HepG2 (cell line): ENCODE results near the gene TMEM121. TPM values are rescaled to one million over a fixed set of nuclear protein-coding genes. Genes with fewer than 3 reads are reported as not detected.

Experiments
- FOSL1 ChIP-seq: sonication (generic); formaldehyde crosslinking; IDR thresholded peaks from 2 replicates; pipeline ENCODE4 v1.9.0; 2021; ENCODE audit warnings: missing genetic modification reagents, borderline replicate concordance
- RERE ChIP-seq: IDR thresholded peaks from 2 replicates; pipeline ENCODE4 v1.6.1; 2016; ENCODE audit warnings: low read depth, missing genetic modification reagents, missing compliant biosample characterization
- RFXAP ChIP-seq: sonication (generic); formaldehyde crosslinking; IDR thresholded peaks from 2 replicates; pipeline ENCODE4 v1.4.0; 2020; ENCODE audit warnings: missing genetic modification reagents, borderline replicate concordance
- UBTF ChIP-seq: sonication (generic); formaldehyde crosslinking; IDR thresholded peaks from 2 replicates; pipeline ENCODE4 v1.4.0; 2020; ENCODE audit warnings: mild to moderate bottlenecking, missing genetic modification reagents
- ZFP90 ChIP-seq: sonication (generic); formaldehyde crosslinking; IDR thresholded peaks from 2 replicates; pipeline ENCODE4 v1.8.0; 2022; ENCODE audit warnings: missing genetic modification reagents, mild to moderate bottlenecking, inconsistent platforms, borderline replicate concordance
- ZMYM3 ChIP-seq: sonication (generic); formaldehyde crosslinking; IDR thresholded peaks from 2 replicates; pipeline ENCODE4 v1.5.1; 2020; ENCODE audit warnings: mild to moderate bottlenecking, missing genetic modification reagents
- ZNF263 ChIP-seq: sonication (generic); formaldehyde crosslinking; IDR thresholded peaks from 2 replicates; pipeline ENCODE4 v1.4.0; 2020; ENCODE audit warnings: missing genetic modification reagents
- ZNF318 ChIP-seq: sonication (generic); formaldehyde crosslinking; IDR thresholded peaks from 2 replicates; pipeline ENCODE4 v1.4.0; 2020; ENCODE audit warnings: mild to moderate bottlenecking, missing genetic modification reagents
- ZNF652 ChIP-seq: IDR thresholded peaks from 2 replicates; pipeline ENCODE4 v1.6.1; 2016; ENCODE audit warnings: low read depth, borderline replicate concordance
- polyA plus RNA-seq, 8 experiments: library from polyadenylated mRNA; depleted of rRNA in 3 of 8; stranded (reverse) in 7 of 8; unstranded in 1 of 8; fragments of >200 nt; fragmentation: Illumina TruSeq in 4 of 8; extraction: Trizol in 4 of 8; gene quantifications; 2 replicates each; pipeline versions ENCODE4 v1.2.1 to v1.2.3, GENCODE V29; 2011 to 2016; ENCODE audit warnings: low read depth in 4 of 8, missing spikeins in 1 of 8, mixed read lengths in 1 of 8; ENCODE audit not compliant: insufficient read depth in 1 of 8
- total RNA-seq, 5 experiments: library from RNA; depleted of rRNA; stranded (reverse); fragments of >200 nt; fragmentation: Illumina TruSeq; extraction: Trizol; gene quantifications; 2 replicates each; pipeline ENCODE4 v1.2.3, GENCODE V29; 2016; ENCODE audit warnings: low read depth in 1 of 5
- TF ChIP-seq, protein P1 (sequence below): sonication (generic); formaldehyde crosslinking; IDR thresholded peaks from 2 replicates; pipeline ENCODE4 v1.4.0; 2020; ENCODE audit warnings: missing genetic modification reagents

The TMEM121 gene
- total and polyA plus RNA-seq, 2 of the 13 experiments (the other 11 are each of a cell fraction or from before 2014, with no cell fraction given) = 6.6 to 19.0 TPM

DNA sequence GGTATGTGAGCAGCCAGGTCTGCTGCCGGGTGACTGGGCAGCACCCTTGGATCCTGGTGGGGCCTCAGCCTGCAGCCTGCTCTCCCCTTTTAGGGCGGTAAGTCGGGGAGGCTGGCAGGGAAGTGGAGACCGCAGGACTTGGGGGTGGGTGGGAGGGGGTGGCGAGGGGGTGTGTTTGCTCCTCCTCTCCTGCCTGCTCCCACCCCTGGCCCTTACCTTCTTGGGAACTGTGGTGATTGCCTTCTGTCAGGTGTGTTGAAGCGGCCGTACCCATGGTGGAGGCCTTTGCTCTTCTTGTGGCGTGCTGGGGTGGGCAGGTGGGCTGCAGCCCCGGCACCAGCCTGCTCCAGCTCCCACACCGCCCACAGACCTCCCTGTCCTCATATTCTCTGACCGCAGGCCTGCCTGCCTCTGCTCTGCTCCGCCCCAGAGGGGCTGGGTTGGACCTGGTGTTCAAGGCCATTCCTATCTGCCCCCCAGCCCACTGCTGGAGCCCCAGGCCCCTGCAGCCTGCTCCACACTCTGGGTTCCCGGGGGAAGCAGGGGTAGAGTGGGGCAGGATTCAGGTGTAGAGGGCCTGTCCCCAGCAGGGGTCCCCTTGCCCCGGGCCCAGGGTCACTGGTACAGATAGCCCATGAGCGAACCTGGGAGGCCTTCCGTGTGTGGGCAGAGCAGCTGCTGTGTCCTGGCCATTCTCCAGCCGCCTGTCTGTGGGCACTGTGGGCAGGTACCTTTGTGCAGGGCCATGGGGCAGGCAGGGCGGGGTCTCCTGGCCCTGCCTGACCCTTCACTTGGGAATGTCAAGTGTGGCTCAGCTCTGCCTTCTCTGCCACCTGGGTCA lies 30.2 kb upstream of the TMEM121 start (continued):
- peak; percentile 69; the same call in 1 of the 2 replicates for TF ChIP-seq RERE
- 0 out of 2 replicates have a peak, but pooled peaks have one; percentile 53 for TF ChIP-seq ZMYM3 (CRISPR knock-in tag)
- TF ChIP-seq, protein P1, sequence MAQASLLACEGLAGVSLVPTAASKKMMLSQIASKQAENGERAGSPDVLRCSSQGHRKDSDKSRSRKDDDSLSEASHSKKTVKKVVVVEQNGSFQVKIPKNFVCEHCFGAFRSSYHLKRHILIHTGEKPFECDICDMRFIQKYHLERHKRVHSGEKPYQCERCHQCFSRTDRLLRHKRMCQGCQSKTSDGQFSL (CRISPR knock-in tag) = peak; percentile 41; the same call in 1 of the 2 replicates
- peak; percentile 73; the same call in 1 of the 2 replicates for TF ChIP-seq ZFP90 (CRISPR knock-in tag)
- peak; percentile 17; the same call in 1 of the 2 replicates for TF ChIP-seq RFXAP
- TF ChIP-seq FOSL1 (CRISPR knock-in tag) = no peak
- peak; percentile 51 for TF ChIP-seq ZNF318 (CRISPR knock-in tag)
- 0 out of 2 replicates have a peak, but pooled peaks have one; percentile 9 for TF ChIP-seq ZNF652 (CRISPR knock-in tag)
- TF ChIP-seq UBTF (CRISPR knock-in tag) = peak; percentile 82
- TF ChIP-seq ZNF263 (CRISPR knock-in tag) = peak; percentile 47; the same call in 1 of the 2 replicates
